Suppressor macrophage treated with lipopolysaccharide for 4 hours (primary cell): ENCODE measurements around the gene CACNA1H.
"Not testable (repeated sequence)": the region's sequence is repeated elsewhere in the genome, so short reads cannot be mapped to it uniquely, and the experiment has no call there.

Experiments used
- DNase-seq: peaks from one replicate; pipeline ENCODE4 v3.0.0-alpha.2; 2020

Gene CACNA1H

GRCh38 chr16:1194665-1195392, 41.9 kb downstream of the CACNA1H start:
- DNase-seq: peak; percentile 3

GRCh38 chr16:1195393-1195666, 42.4 kb downstream of the CACNA1H start:
- DNase-seq: no peak

- DNase-seq: no peak
Measured at GRCh38 chr16:1196494-1196893, 43.6 kb downstream of the CACNA1H start.

GRCh38 chr16:1197237-1197866, 44.4 kb downstream of the CACNA1H start:
- no peak for DNase-seq

- no peak for DNase-seq
Measured at GRCh38 chr16:1198194-1198593, 45.3 kb downstream of the CACNA1H start.

GRCh38 chr16:1198671-1199346, 45.9 kb downstream of the CACNA1H start:
- not testable (repeated sequence) for DNase-seq

- DNase-seq: no peak
Measured at GRCh38 chr16:1199347-1200013, 46.6 kb downstream of the CACNA1H start.

GRCh38 chr16:1200014-1200627, 47.2 kb downstream of the CACNA1H start:
- no peak for DNase-seq

- DNase-seq: no peak
Measured at GRCh38 chr16:1201444-1201843, 48.5 kb downstream of the CACNA1H start.

- DNase-seq: no peak
Measured at GRCh38 chr16:1202274-1202673, 49.4 kb downstream of the CACNA1H start.

GRCh38 chr16:1204933-1205332, 52.0 kb downstream of the CACNA1H start:
- no peak for DNase-seq

- no peak for DNase-seq
Measured at GRCh38 chr16:1206326-1206725, 53.4 kb downstream of the CACNA1H start.

- no peak for DNase-seq
Measured at GRCh38 chr16:1206786-1207185, 53.9 kb downstream of the CACNA1H start.

- DNase-seq: no peak
Measured at GRCh38 chr16:1208239-1208830, 55.4 kb downstream of the CACNA1H start.

- no peak for DNase-seq
Measured at GRCh38 chr16:1209081-1209480, 56.2 kb downstream of the CACNA1H start.

- no peak for DNase-seq
Measured at GRCh38 chr16:1210461-1210860, 57.6 kb downstream of the CACNA1H start.

GRCh38 chr16:1211451-1212268, 58.8 kb downstream of the CACNA1H start:
- no peak for DNase-seq

GRCh38 chr16:1212616-1213194, 59.8 kb downstream of the CACNA1H start:
- no peak for DNase-seq

- DNase-seq: no peak
Measured at GRCh38 chr16:1213231-1213630, 60.3 kb downstream of the CACNA1H start.

- DNase-seq: no peak
Measured at GRCh38 chr16:1213796-1214372, 61.0 kb downstream of the CACNA1H start.

- no peak for DNase-seq
Measured at GRCh38 chr16:1214719-1215118, 61.8 kb downstream of the CACNA1H start.
